Measurements from ENCODE around the gene AADACL4. TPM values are rescaled to one million over a fixed set of nuclear protein-coding genes. Genes with fewer than 3 reads are reported as not detected.

AADACL4 gene
- total and polyA plus RNA-seq, 9 of the 15 experiments (the other 6 are each of a cell fraction or from before 2014, with no cell fraction given) = not detected

DNA sequence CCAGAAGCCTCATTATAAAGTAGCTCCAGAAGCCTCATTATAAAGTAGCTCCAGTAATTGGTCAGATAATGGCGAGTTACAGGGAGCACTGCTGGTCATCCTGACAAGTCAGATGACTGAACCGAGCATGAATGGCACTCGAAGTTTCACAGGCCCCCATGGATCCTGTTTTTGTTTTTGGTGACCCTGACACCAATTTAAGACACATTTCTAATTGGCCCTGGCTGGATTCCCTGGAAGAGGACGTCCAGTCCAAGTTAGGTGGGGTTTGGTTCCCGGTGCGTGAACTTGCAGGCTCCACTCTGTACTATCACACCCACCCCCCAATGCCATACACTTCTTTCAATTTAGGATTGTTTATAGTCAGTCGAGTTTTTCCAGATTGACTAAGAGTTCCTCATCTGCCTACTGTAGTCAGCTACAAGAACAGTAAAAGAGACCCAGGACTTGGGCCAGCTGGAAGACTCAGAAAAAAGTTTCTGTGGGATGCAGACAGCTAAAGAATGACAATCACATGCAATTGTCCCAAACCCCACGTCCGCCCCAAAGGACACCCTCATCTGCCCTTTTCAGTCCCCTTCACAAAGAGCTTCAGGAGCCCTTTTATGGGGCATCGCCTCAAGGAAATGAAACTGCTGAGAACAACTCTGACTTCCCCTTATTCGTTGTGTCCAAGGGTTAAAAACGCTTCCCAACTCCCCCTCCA lies 28.6 kb upstream of the AADACL4 start (continued):
- TF ChIP-seq, protein P1, sequence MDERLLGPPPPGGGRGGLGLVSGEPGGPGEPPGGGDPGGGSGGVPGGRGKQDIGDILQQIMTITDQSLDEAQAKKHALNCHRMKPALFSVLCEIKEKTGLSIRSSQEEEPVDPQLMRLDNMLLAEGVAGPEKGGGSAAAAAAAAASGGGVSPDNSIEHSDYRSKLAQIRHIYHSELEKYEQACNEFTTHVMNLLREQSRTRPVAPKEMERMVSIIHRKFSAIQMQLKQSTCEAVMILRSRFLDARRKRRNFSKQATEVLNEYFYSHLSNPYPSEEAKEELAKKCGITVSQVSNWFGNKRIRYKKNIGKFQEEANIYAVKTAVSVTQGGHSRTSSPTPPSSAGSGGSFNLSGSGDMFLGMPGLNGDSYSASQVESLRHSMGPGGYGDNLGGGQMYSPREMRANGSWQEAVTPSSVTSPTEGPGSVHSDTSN (CRISPR knock-in tag; IDR thresholded peaks at IDR 0.05; ENCODE audit: low read depth) = no peak
- TF ChIP-seq, protein P1 (tag; conservative IDR thresholded peaks at IDR 0.05; ENCODE audit: low read depth) = no peak
- TF ChIP-seq RNF2 (IDR thresholded peaks at IDR 0.05) (no peak), NONO (IDR thresholded peaks at IDR 0.05; ENCODE audit: low read depth in 2 of 2, low read length in 1 of 2) (no peak), PHF21A (IDR thresholded peaks at IDR 0.05; ENCODE audit: borderline replicate concordance, low read depth) (no peak), ZNF263 (CRISPR knock-in tag; IDR thresholded peaks at IDR 0.05; ENCODE audit: borderline replicate concordance) (peak; percentile 63)
- TF ChIP-seq, protein P2, sequence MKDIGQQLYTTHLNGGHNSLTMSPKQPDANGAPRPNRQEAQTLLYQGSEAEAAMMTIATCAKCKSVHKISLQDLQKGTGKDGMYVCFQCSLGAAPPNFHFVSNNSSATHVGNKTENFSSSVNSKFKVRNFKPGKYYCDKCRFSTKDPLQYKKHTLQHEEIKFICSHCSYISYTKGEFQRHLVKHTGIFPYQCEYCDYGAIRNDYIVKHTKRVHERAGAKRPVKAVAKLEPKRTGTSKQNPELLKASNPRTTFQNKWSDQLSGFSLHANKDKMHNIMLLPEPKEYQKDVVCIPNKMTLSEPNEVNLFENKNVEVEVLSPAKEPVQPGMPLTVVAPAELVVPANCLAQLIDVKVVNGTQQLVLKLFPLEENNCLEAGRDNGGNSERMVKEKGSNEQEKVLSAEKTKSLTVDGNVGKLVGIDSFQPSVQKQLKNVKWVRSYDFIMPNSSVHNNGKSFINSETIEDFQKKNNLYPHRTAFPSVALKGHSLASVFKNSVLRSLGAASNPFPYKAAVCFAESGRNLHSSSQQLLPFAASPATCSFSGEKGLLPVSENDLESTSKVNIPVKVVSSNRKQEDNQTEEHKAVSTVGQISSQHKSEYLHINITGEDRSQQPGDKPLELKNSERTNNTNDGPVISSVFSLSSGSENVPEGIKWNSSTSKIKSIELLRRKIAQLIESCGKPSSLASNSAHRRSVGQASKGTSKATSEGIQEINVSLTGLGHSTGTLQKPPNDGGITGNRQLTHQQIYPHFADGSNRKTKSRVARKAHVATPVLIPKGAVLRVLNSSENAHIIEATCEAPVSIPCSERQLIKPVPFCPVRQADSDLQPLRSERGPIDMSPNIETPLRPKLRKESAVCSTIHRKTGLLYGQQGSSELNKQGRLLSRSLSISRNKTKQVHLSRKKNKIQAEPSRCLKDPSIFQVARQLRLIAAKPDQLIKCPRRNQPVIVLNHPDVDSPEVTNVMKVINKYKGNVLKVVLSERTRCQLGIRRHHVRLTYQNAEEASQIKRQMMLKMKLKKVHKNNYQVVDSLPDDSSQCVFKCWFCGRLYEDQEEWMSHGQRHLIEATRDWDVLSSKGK (CRISPR knock-in tag; IDR thresholded peaks at IDR 0.05) = no peak
- TF ChIP-seq, protein P3, sequence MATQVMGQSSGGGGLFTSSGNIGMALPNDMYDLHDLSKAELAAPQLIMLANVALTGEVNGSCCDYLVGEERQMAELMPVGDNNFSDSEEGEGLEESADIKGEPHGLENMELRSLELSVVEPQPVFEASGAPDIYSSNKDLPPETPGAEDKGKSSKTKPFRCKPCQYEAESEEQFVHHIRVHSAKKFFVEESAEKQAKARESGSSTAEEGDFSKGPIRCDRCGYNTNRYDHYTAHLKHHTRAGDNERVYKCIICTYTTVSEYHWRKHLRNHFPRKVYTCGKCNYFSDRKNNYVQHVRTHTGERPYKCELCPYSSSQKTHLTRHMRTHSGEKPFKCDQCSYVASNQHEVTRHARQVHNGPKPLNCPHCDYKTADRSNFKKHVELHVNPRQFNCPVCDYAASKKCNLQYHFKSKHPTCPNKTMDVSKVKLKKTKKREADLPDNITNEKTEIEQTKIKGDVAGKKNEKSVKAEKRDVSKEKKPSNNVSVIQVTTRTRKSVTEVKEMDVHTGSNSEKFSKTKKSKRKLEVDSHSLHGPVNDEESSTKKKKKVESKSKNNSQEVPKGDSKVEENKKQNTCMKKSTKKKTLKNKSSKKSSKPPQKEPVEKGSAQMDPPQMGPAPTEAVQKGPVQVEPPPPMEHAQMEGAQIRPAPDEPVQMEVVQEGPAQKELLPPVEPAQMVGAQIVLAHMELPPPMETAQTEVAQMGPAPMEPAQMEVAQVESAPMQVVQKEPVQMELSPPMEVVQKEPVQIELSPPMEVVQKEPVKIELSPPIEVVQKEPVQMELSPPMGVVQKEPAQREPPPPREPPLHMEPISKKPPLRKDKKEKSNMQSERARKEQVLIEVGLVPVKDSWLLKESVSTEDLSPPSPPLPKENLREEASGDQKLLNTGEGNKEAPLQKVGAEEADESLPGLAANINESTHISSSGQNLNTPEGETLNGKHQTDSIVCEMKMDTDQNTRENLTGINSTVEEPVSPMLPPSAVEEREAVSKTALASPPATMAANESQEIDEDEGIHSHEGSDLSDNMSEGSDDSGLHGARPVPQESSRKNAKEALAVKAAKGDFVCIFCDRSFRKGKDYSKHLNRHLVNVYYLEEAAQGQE (IDR thresholded peaks at IDR 0.05; ENCODE audit: borderline replicate concordance) = no peak
- TF ChIP-seq, protein P3 (CRISPR knock-in tag; IDR thresholded peaks at IDR 0.05; ENCODE audit: low read depth) = no peak
- TF ChIP-seq, protein P4, sequence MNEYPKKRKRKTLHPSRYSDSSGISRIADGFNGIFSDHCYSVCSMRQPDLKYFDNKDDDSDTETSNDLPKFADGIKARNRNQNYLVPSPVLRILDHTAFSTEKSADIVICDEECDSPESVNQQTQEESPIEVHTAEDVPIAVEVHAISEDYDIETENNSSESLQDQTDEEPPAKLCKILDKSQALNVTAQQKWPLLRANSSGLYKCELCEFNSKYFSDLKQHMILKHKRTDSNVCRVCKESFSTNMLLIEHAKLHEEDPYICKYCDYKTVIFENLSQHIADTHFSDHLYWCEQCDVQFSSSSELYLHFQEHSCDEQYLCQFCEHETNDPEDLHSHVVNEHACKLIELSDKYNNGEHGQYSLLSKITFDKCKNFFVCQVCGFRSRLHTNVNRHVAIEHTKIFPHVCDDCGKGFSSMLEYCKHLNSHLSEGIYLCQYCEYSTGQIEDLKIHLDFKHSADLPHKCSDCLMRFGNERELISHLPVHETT (CRISPR knock-in tag; conservative IDR thresholded peaks at IDR 0.05 in 1 of 2, IDR thresholded peaks at IDR 0.05 in 1 of 2) = 0 out of 4 replicates have a peak, but pooled peaks of 1 of the 2 experiments have one; percentile 35

Measured in K562 (cell line).